DND-41 (cell line): Measurements from ENCODE around the gene AICDA.

ENCODE experiments used
- EZH2 ChIP-seq: IDR thresholded peaks from 3 replicates; pipeline ENCODE4 v1.6.1; 2012; ENCODE audit warnings: borderline replicate concordance, low read depth, mild to moderate bottlenecking, moderate library complexity, low read length, inconsistent platforms; ENCODE audit not compliant: severe bottlenecking
- TF ChIP-seq, protein P1 (sequence below): IDR thresholded peaks from 2 replicates; pipeline ENCODE4 v1.5.1; 2012; ENCODE audit warnings: borderline replicate concordance, low read length, moderate library complexity, mild to moderate bottlenecking; ENCODE audit not compliant: poor library complexity, severe bottlenecking; ENCODE audit errors: extremely low read depth

DNA sequence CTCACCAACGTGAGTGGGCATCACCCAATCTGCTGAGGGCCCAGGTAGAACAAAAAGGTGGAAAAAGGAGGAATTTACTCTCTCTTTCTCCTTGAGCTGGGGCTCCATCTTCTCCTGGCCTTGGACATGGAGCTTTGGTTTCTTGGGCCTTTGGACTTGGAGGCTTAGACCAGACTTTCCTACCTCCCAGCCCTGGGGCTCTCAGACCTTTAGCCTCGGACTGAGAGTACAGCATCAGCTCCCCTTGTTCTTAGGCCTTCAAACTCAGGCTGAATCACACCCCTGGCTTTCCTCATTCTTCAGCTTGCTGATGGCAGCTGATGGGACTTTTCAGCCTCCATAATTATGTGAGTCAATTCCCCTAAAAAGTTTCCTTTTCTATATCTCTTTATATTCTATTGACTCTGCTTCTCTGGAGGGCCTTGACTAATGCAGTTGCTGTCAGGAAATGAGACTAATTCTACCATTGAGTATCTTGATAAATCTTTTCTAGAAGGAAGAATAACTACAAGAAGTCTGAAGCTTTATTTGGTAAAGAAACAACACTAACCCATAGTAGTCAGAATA is 56.0 kb downstream of the AICDA start:
- TF ChIP-seq, protein P1, sequence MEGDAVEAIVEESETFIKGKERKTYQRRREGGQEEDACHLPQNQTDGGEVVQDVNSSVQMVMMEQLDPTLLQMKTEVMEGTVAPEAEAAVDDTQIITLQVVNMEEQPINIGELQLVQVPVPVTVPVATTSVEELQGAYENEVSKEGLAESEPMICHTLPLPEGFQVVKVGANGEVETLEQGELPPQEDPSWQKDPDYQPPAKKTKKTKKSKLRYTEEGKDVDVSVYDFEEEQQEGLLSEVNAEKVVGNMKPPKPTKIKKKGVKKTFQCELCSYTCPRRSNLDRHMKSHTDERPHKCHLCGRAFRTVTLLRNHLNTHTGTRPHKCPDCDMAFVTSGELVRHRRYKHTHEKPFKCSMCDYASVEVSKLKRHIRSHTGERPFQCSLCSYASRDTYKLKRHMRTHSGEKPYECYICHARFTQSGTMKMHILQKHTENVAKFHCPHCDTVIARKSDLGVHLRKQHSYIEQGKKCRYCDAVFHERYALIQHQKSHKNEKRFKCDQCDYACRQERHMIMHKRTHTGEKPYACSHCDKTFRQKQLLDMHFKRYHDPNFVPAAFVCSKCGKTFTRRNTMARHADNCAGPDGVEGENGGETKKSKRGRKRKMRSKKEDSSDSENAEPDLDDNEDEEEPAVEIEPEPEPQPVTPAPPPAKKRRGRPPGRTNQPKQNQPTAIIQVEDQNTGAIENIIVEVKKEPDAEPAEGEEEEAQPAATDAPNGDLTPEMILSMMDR: no peak
- TF ChIP-seq EZH2: no peak
